ENCODE data around the gene PDXK.

Gene PDXK

DNA sequence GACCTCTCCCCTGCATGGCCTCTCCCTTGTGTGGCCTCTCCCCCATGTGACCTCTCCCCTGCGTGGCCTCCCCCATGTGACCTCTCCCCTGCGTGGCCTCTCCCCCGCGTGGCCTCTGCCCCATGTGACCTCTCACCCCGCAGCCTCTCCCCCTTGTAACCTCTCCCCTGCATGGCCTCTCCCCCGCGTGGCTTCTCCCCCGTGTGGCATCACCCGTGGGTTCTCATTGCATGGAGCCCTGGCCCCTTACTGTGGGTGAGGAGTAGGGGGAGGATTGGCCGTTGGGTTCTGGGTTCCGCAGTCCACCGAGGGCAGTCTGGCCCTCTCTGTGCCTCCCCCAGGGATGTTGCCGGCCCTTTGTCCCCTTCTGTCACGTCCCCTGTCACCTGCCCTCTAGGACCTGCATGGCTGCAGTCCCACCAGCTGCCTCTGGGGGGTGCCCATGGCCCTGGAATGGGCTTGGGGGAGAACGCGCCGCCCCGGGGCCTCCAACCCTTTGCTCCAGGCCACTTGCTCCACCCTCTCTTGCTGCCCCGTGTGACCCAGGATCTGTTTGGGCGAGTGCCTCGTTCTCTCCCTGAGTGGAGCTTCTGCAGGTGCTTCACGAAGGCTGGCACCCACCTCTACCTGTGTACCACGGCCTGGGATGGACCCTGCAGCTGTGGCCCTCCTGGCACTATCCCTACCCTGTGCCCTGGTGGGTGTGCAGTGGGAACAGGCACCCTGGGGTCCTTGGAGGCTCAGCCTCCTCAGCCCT lies 91.8 kb downstream of the PDXK start:
- H3K27me3 ChIP-seq (ENCODE audit: control insufficient read depth, insufficient read depth, low read length) = no peaks in the 10 kb centered on the region
- H3K4me2 ChIP-seq (ENCODE audit: low read length) = peak overlapping the region; percentile 3
- no peaks in the 10 kb centered on the region for H3K4me1 ChIP-seq
- H3K4me3 ChIP-seq (ENCODE audit: low read depth, low read length) = no peak overlapping the region
- no peaks in the 10 kb centered on the region for H3K9me3 ChIP-seq (ENCODE audit: control insufficient read depth, low read length)
- H3K79me2 ChIP-seq = no peaks in the 10 kb centered on the region
- H2AFZ ChIP-seq = peak overlapping the region; percentile 42
- H3K9ac ChIP-seq = no peak overlapping the region
- TF ChIP-seq, protein P1, sequence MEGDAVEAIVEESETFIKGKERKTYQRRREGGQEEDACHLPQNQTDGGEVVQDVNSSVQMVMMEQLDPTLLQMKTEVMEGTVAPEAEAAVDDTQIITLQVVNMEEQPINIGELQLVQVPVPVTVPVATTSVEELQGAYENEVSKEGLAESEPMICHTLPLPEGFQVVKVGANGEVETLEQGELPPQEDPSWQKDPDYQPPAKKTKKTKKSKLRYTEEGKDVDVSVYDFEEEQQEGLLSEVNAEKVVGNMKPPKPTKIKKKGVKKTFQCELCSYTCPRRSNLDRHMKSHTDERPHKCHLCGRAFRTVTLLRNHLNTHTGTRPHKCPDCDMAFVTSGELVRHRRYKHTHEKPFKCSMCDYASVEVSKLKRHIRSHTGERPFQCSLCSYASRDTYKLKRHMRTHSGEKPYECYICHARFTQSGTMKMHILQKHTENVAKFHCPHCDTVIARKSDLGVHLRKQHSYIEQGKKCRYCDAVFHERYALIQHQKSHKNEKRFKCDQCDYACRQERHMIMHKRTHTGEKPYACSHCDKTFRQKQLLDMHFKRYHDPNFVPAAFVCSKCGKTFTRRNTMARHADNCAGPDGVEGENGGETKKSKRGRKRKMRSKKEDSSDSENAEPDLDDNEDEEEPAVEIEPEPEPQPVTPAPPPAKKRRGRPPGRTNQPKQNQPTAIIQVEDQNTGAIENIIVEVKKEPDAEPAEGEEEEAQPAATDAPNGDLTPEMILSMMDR (IDR thresholded peaks at IDR 0.05) = peak; percentile 86
- no peak overlapping the region for H3K27ac ChIP-seq
- H3K36me3 ChIP-seq (ENCODE audit: control insufficient read depth, insufficient read depth, low read length) = no peaks in the 10 kb centered on the region

DNA sequence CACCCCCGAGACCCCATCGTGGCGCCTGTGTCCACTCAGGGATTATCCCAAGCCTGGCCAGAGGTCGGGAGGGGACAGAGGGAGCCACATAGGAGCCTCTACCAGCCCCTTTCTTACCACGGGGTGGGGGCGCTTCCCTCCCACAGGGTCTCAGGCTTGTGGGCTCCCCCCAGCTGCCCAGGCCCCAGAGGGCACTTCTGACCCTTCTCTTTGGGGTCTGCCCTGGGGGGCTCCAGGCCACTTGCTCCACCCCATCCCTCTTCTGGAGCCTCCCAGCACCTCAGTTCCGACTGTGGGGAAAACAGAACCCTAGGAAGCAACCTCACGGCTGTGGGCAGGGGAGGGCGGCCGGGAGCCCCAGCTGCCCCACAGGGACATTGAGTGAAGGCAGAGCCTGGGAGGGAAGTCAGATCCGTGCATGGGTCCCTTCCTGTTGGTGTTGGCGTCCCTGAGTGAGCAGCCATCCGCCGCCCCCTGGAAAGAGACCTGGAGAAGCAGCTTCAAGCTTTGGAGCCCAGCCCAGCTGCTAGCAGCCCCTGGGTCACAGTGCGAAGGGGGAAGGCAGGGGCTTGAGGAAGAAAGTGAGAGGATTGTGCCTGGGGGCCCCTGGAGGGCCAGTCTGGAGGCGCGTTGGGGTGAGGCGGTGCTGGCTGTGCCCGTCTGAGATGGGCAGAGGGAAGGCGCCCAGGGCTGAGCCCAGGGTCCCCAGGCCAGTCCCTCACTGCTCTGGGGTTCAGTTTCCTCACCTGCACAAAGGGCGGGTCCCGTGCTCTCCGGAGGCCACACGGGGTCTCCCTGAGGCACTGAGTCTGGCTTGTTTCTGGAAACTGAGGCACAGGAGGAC lies 92.6 kb downstream of the PDXK start:
- H3K27me3 ChIP-seq (ENCODE audit: control insufficient read depth, insufficient read depth, low read length) = no peaks in the 10 kb centered on the region
- H3K4me1 ChIP-seq = no peaks in the 10 kb centered on the region
- peak overlapping the region; percentile 3 for H3K4me2 ChIP-seq (ENCODE audit: low read length)
- H3K9me3 ChIP-seq (ENCODE audit: control insufficient read depth, low read length) = no peaks in the 10 kb centered on the region
- no peak overlapping the region for H3K27ac ChIP-seq
- TF ChIP-seq, protein P1 (IDR thresholded peaks at IDR 0.05) = no peak
- H3K36me3 ChIP-seq (ENCODE audit: control insufficient read depth, insufficient read depth, low read length) = no peaks in the 10 kb centered on the region
- peak overlapping the region; percentile 42 for H2AFZ ChIP-seq
- no peak overlapping the region for H3K4me3 ChIP-seq (ENCODE audit: low read depth, low read length)
- no peak overlapping the region for H3K9ac ChIP-seq
- H3K79me2 ChIP-seq = no peaks in the 10 kb centered on the region

All from parathyroid adenoma (tissue), 2 donors.